BJ (cell line): Measurements from ENCODE around the gene KAT7. TPM values are rescaled to one million over a fixed set of nuclear protein-coding genes. Genes with fewer than 3 reads are reported as not detected.
A peak's percentile ranks its signal among the peaks of the same experiment; 100 is the strongest.

Experiments used
- CTCF ChIA-PET: fragments of 350-600 bp; formaldehyde crosslinking; extraction: SDS; loops from one replicate; lab custom pipeline; 2021; ENCODE audit warnings: antibody characterized with exemption, inconsistent platforms; lab: Yijun Ruan, JAX
- POLR2A ChIA-PET: fragments of 300-600 bp; sonication (Branson Sonifier 250); formaldehyde crosslinking; extraction: SDS; loops from one replicate; lab custom pipeline; 2021; ENCODE audit warnings: antibody characterized with exemption; lab: Charles Lee
- DNase-seq: peaks from one replicate; pipeline ENCODE4 v3.0.0-alpha.2; 2011; ENCODE audit warnings: low read depth
- H3K27me3 ChIP-seq: 2 replicates; pipeline ENCODE4 v1.6.0; 2011; ENCODE audit warnings: low read length; ENCODE audit not compliant: control insufficient read depth, insufficient read depth
- H3K36me3 ChIP-seq: 2 replicates; pipeline ENCODE4 v1.5.1; 2011; ENCODE audit warnings: low read length; ENCODE audit not compliant: control insufficient read depth, insufficient read depth
- H3K4me3 ChIP-seq: 2 replicates; pipeline ENCODE4 v1.5.1; 2011; ENCODE audit warnings: low read depth, mild to moderate bottlenecking, control low read depth, low read length
- polyA plus RNA-seq: library from polyadenylated mRNA; depleted of rRNA; stranded (reverse); fragments of >200 nt; gene quantifications from 2 replicates; pipeline ENCODE4 v1.2.3, GENCODE V29; 2011
- TF ChIP-seq, protein P1 (sequence below): IDR thresholded peaks from 2 replicates; pipeline ENCODE4 v1.5.1; 2011; ENCODE audit warnings: low read depth, mild to moderate bottlenecking, control low read depth, inconsistent platforms, low read length, moderate library complexity; ENCODE audit not compliant: insufficient read depth

KAT7 gene
- polyA plus RNA-seq, 1 experiment = 23.0 TPM

DNA sequence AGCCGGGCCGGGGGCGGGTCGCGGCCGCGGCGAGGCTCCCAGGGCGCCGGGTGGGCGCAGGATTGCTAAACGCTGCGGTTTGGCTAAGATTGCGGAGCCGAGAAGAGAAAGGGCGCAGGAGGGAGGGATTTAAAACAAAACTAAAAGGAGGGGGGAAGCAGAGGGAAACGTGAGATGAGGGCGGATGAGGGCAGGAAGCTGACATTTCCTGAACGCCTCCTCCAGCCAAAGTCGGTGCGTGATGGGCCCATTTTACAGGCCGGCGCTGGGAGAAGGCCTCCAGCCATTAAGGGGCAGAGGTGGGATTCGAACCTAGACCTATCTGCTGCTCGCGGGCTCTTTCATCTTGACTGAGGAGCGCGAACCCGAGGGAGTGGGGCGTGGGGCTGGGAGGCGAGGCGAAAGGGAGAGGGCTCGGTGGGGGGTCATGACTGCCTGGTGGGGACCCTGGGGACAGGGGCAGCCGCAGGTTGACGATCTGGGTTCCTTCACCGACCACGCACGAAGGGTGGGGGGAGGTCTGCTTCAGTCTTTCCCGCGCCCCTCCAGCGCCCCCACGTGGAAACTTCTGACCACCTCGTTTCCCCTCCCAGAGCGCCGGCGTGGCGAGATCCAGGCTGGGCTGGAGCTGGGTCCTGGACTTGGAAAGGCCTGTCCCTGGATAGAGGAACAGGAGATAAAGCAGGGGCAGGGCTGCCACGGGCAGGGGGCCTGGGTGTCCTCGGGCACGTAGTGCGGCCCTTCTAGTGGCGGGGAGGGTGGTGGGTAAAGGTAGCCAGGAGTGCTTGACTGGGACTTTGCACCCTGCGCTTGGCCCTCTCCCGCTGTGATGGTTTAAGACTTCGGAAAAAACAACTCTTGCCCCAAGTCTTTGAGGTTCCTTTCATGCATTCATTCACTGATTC, 63.2 kb downstream of the KAT7 start:
- Histone ChIP-seq H3K4me3 (peak overlapping the region; percentile 38), H3K27me3 (peaks cover 11% of the 10 kb centered on the region), H3K36me3 (no peaks in the 10 kb centered on the region)
- DNase-seq = no peak
- TF ChIP-seq, protein P1, sequence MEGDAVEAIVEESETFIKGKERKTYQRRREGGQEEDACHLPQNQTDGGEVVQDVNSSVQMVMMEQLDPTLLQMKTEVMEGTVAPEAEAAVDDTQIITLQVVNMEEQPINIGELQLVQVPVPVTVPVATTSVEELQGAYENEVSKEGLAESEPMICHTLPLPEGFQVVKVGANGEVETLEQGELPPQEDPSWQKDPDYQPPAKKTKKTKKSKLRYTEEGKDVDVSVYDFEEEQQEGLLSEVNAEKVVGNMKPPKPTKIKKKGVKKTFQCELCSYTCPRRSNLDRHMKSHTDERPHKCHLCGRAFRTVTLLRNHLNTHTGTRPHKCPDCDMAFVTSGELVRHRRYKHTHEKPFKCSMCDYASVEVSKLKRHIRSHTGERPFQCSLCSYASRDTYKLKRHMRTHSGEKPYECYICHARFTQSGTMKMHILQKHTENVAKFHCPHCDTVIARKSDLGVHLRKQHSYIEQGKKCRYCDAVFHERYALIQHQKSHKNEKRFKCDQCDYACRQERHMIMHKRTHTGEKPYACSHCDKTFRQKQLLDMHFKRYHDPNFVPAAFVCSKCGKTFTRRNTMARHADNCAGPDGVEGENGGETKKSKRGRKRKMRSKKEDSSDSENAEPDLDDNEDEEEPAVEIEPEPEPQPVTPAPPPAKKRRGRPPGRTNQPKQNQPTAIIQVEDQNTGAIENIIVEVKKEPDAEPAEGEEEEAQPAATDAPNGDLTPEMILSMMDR = peak; percentile 79
- ChIA-PET CTCF (interaction anchor here (0.6 to 3.8 kb wide), 25 partner anchors 8 to 313 kb away, joined by 3 to 41 read pairs (median 4); partner anchors contain the start of genes DLX3 and SLC35B1), POLR2A (no interaction called here)

DNA sequence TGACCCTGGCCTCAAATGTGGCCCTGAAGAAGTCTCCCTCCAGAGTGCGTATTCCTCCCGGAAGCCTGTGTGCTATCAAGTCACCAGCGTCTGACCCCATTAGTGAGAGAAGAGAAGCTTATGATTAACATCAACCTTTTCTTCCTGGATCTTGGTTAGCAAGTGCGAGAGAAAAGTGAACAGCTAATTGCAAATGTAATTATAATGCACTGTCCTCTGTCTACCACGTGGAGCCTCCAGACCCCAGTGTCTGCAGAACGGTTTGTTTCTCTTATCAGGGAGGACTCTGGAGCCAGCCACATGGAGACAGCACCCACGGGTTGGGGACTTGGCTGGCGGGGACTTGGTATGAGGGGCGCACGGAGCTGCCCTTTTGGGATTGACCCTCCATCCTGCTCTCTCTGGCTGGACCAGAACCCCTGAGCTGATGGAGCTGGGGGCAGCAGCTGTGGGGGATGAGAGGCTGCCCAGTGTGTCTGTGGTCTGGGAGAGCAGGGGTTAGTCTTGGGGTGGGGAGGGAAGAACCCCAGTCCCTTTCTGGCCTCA, 65.1 kb downstream of the KAT7 start:
- no peak for DNase-seq
- TF ChIP-seq, protein P1 = no peak
- Histone ChIP-seq H3K36me3 (no peaks in the 10 kb centered on the region), H3K27me3 (peaks cover 12% of the 10 kb centered on the region), H3K4me3 (no peak overlapping the region)
- ChIA-PET POLR2A (no interaction called here), CTCF (interaction anchor here (1.1 to 3.8 kb wide), 4 partner anchors 144 to 296 kb away, joined by 3 to 41 read pairs (median 12); no protein-coding TSS in a partner anchor)

DNA sequence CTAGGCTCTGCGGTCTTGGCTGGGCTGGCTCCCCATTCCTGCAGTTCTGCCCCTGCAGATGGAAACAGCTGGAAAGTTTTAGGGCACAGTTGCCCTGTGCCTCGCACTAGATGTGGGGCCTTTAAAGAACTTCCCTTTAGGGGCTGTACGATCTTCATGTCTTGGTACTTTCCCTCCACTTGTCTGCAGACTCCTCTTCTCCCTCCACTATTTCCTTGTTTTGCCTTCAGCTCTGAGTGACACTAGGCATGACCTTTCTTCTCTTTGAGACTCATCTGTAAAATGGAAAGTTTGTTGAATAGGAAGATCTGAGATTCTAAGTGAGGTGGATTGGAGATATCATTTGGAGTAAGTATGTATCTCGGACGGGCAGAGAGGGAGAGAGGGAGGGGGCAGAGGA, 65.6 kb downstream of the KAT7 start:
- no peak for DNase-seq
- peaks cover 12% of the 10 kb centered on the region for H3K27me3 ChIP-seq
- POLR2A ChIA-PET = no interaction called here
- no peak overlapping the region for H3K4me3 ChIP-seq
- CTCF ChIA-PET = interaction anchor here (1.1 to 3.8 kb wide), 3 partner anchors 144 to 297 kb away, joined by 3 to 41 read pairs (median 6); no protein-coding TSS in a partner anchor
- TF ChIP-seq, protein P1 = no peak
- H3K36me3 ChIP-seq = no peaks in the 10 kb centered on the region

DNA sequence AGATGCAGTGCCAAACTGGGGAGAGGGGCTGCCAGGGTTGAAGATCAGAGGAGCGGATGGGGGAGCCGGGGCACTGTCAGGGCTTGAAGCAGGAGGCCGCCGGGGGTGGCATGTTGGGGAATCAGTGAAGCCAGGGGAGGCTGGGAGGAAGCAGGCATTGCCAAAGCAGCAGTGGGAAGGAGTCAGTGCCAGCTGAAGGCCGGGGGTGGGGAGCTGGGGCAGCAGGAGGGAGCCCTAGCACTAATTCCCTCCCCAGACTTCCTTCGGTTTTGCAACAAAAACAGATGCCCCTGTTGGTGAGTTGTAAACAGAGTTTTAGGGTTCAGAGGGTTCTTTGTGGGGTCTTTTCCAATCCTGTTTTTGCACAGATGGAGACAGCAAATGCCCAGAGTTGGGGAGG, 70.3 kb downstream of the KAT7 start:
- H3K4me3 ChIP-seq = no peak overlapping the region
- no peak for DNase-seq
- peaks cover 10% of the 10 kb centered on the region for H3K27me3 ChIP-seq
- ChIA-PET POLR2A (no interaction called here), CTCF (interaction anchor here (1.7 to 23.9 kb wide), 4 partner anchors 9 to 229 kb away, joined by 3 to 464 read pairs (median 6); partner anchors contain the start of gene DLX3)
- no peaks in the 10 kb centered on the region for H3K36me3 ChIP-seq
- TF ChIP-seq, protein P1 = no peak
